Activated T-cell treated with anti-CD3 and anti-CD28 coated beads, Interleukin-2, amount 50 U/mL, for 1 hour (primary cell): ENCODE results near the gene ZMYND10.

Experiments
- DNase-seq: peaks from one replicate; pipeline ENCODE4 v3.0.0-alpha.2; 2020

Gene ZMYND10

DNA sequence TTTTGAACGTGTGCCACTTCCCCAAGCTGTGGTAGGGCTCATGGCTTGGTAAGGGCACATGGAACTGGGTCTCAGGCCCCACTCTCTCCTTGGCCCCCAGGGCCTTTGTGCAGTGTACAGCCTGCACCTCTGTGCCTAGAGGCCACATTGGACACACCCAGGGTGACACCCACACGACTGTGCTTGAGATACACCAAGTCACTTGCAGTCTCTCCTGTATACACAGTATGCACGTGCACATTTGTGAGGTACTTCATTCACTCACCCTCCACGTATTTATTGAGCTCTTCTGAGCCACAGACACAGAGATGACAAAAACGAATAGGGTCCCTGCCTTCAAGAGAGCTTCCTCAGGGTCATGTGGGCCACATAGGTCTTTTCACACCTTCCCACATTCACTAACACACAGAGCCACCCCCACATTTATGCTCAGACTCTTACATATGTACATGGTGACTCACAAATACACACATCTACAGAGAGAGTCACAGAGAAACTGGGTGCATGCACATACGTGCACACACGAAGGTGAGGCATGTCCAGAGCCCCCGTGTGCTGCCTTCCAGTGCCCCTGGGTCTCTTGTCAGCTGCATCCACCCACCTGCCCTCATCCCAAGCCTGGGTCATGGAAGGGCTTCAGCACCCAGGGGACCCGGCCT lies 23.6 kb upstream of the ZMYND10 start:
- DNase-seq, result no peak

DNA sequence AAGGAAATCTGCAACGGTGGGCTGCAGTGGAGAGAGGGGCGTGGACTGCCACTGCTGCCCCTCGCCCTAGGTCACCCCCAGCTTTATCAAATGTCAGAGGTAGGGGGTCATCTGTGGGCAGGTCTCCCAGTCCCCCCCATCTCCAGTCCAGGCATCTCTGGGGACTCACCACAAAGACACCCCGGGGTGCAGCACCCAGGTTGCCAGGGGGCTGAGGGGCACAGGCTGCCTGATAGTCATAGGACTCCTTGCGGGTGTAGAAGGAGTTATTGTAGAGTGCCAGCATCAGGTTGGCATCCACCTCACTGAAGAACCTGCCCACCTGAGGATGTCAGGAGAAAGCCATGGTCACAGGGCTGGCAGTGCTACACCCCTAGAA lies 20.3 kb upstream of the ZMYND10 start:
- no peak for DNase-seq

DNA sequence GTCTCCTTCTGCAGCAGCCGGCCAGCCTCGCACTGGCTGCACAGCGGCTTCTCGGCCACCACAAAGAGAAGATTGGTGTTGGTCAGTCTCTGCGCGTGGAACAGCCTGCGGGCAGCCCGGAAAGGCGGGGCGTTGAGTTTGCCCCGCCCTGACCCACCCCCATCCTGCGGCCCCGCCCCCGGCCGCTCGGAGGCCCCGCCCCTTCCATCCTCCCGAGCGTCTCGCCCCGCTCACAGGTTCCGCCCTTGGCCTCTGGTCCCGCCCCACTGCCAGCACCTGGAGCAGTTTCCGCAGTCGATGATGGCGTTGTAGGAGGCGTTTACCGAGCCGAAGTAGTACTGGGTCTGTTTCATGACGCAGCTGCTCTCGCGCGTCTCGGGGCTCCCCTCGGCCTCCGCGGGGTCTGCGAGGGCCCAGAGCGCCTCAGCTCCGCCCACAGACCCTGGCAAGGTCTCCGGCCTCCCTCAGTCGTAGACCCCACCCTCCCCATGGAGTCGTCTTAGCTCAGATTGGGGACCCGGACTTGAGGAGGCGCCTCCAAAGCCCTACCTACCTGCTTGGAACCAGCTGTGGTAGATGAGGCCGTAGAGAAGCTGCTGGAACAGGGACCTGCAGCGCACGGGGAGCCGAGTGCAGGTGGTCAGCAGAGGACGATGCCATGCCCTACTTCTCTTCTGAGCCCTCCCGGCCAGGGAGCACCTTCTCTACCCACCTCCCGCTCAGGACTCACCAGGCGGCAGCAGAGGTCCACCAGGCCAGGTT lies 19.7 kb upstream of the ZMYND10 start:
- peak; percentile 94 for DNase-seq

DNA sequence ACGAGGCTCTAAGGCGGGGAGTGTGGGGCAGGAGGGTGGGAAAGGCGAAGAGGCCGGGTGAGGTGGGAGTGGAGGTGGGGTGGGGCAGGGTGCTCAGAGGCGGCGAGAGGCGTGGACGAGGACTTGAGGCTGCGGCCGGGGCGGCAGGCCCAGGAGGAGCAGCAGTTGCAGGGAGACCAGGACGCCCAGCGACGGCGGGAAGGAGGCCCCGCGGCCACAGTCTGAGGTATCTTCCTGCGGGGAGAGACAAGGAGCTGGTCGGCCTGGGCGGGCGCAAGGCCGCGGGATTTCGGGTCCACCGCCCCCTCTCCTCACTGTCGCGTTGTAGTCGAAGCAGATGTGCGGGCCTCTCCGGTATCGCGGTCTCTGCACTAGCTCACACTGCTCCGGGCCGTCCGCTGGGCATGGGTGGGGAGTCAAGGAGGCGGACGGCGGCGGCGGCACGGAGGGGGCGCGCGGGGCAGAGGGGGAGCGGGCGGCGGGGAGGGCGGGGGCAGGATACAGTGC lies 19.1 kb upstream of the ZMYND10 start:
- DNase-seq, result no peak

DNA sequence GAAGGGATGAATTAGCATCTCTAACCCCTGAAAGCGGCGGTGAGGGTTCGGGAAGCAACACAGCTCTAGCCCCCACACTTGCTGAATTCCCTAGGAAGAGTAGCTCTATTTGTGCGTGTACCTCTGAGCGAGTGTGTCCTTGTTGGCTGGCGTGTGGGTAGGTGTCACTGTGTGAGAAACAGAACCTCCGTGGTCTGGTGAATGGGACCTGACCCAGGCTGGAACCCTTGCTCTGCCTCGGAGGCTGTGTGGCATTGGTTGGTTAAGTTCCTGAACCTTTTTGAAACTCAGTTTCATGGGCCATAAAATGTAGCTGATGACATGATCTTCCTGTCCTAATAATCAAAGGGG lies 14.2 kb upstream of the ZMYND10 start:
- no peak for DNase-seq

DNA sequence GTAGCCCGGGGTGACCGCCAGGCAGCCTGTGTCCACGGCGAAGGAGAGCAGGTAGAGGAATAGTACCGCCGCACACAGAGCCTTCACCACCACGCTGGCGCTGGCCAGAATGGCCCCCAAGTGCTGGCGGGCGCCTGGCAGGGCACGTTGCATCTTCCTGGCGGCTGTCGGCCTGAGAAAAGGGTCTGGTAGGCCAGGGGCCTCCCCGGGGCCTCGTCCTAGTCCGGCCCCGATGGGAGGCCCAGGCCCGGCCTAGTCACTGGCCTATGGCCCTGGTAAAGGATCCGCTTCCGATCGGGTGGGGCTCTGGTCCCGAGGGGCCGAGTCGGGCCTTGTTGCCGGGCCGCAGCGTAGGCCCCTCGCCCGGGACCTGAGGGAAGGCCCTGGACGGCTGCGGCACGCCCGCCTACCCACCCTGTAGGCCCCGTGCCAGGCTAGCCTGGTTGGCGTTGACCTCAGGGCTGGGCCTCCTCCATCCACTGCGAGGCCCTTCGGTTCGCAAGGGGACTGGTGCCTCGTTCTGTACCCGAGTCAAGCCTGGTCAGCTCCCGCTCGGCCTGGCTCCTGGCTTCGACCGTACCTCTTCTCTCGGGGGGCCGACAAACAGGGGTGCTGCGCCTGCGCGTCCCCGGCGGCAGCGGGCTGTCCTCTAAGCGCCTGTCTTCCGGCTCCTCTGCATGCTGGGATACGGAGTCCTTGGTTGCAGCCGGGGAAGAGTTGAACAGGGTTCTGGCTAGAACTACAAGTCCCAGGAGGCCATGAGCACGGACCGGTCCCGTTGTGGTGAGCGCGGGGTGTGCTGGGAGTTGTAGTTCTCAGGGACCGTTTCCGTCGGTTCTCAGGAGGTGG lies 13.6 kb upstream of the ZMYND10 start, which contains the start of gene TMEM115:
TSS of gene TMEM115 (minus strand) at position 611 of the 849 bp plus-strand sequence. CDS start at position 153, 458 bp downstream.
- DNase-seq, result peak; percentile 87

DNA sequence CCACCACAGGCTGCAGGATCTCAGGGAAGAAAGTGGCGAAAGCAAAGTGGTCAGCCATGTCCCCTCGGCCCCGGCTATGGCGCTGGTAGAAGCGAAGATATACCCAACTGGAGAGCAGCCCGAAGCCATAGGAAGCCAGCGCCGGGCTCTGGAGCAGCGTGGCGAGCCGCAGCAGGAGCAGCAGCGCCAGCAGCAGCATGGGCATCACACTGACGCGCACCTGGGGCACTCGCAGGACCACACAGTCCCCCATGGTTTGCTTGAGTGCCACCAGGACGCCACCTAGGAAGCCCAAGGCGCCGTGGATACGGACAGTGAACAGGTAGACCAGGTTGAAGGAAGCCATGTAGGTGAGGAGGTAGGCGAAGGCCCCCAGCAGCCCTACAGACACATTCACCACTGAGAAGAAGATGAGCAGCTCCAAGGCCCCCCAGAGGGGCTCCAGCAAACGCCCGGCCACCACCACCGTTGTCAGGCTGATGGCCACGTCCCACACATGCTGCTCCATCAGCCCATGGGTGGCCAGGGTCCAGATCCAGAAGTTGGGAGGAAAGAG lies 12.9 kb upstream of the ZMYND10 start:
- no peak for DNase-seq

DNA sequence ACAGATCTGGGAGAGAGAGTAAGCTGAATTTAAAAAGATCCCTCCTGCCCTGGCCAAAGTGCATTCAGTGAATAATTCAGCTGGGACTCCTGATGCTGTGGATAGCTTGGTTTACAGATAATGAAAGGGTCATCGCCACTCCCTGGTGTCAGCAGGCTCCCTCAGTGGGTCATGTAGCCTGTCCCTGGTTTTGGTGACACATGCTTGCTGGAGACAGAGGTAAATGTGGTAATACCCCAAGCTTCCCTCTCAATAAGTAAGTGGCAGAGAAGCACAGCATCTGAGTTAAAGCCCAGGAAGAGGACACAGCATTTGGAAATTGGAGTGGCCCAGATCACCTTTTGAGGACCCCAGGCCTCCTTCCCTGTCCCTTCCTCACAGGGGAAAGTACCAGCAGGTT lies 11.9 kb upstream of the ZMYND10 start:
- no peak for DNase-seq

DNA sequence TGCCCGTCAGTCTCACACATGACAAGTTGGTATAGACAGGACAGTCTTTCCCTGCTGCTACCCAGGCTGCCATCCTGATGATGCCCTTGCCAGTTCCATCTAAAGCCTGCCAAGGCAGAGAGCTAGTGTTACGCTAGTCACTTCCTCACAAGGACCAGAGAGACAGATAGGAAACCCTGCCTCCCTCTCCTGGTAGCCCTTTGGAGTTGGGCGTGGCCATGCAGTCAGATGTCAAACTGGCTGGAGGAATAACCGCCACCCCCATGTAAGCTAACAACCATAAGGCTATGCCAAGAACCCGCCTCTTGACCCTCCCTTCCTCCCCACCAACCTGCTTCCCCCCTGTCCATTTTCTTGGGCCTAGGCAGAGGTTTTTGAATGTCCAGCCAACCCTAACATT lies 11.0 kb upstream of the ZMYND10 start:
- no peak for DNase-seq

DNA sequence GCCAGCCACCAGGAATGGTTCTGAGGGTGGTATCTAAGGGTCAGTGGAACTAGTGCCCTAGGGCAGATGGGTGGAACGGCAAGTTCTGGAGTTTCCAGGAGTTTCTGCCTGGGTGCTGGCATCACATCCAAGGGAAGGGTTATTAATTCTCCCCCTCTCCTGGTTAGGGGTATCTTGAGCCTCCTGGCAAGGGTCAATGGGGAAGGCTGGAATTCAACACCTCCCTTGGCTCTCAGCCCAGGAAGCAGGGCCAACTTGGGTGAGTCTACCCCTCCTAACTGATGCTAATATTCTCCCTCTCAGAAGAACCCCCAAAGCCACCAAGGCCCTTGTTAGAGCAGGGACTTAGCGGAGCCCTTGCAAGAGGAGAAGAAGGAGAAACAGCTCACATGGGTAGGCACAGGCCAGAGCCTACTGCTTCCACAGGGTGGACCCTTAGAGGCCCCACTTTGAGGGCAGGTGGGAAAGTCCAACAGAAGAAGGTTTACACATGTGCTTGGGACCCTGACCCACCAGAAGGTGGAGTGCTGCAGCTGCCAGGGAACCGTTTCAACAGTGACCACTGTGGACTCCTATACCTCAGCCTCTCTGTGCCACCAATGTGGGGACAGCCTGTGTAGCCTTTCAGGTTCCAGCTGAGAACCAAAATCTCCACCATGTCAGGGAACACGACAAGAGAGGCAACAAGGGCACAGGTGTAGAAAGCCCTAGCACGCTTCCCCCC lies 10.5 kb upstream of the ZMYND10 start:
- no peak for DNase-seq

DNA sequence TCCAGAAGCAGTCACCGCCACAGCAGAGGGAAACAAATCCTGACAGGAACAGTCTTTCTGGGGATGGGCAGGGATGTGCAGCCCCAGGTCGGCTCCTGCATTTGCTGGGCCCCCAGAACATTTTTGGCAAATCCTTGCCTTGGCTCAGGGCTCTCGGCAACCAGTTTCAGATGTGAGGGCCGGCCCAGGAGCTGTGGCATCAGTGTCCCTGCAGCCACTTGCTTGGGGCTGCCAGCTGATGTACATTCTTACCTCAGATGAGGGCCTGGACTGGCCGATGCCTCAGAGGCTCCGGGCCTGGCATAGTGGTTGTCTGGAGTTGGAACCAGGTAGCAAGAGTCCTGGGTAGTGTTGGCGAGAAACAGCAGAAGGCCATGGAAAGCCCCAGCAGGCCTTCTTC lies 9.3 kb upstream of the ZMYND10 start:
- no peak for DNase-seq

DNA sequence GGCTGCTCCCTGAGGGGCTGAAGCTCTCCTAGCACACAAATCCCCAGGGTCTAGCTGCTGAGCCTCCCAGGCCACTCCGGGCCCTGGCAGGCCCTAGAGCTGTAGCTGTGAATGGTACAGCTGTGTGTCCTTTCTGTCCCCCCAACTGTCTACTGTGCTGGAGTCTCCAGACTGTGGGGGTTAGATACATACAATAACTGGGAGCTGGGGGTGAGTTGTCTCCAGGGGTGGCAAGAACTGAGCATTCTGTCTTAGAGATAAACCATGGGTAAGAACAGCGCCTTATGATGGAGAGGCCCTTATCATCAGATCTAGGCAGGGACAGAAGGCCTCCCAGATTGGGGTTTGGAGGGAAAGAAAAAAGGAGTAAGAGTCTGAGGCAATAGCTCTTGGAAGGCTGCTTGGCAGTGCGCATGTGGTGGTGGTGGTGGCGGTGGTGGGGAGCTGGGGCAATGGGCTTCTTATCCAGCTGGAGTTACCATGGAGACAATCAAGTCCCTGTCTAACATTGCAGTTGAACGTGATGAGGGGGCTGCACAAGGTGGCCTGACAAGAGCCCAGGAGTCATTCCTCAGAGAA lies 8.7 kb upstream of the ZMYND10 start:
- DNase-seq, result no peak

DNA sequence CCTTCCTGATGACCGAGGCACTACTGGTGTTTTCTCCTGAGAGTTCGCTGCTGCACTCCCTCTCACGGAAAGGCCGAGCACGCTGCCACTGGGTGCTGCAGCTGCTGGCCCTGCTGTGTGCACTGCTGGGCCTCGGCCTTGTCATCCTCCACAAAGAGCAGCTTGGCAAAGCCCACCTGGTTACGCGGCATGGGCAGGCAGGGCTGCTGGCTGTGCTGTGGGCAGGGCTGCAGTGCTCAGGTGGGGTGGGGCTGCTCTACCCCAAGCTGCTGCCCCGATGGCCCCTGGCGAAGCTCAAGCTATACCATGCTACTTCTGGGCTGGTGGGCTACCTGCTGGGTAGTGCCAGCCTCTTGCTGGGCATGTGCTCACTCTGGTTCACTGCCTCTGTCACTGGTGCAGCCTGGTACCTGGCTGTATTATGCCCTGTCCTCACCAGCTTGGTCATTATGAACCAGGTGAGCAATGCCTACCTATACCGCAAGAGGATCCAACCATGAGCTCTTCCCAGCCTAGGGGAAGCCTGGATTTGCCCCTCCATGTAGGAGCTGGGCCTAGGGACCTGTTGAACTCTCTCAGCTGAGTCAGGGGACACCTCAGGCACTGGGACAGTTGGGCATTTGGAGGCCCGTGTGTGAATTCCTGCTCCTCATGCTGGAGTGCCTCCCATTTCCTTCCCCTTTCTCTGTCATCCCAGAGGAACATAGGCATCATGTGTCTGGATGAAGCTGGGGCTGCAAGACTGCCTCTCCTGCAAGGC lies 7.9 kb upstream of the ZMYND10 start:
- no peak for DNase-seq

DNA sequence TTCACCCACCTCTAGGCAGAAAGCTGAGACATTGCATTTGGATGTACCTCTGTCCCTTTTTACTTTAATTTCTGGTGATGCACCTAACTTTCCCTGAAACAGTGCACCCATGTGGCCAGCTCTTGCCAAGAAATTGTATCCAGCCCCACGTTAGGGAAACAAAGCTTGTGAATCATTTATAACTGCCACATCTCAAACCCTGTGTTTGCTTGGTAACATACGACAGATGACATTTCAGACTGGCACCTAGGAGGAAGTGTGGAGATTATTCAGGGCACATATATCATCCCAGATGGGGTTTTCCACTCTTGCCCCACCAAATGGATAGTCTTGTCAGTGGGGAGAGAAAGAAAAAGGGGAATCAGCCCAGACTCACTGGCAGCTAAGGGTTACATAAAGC lies 7.2 kb upstream of the ZMYND10 start:
- no peak for DNase-seq

DNA sequence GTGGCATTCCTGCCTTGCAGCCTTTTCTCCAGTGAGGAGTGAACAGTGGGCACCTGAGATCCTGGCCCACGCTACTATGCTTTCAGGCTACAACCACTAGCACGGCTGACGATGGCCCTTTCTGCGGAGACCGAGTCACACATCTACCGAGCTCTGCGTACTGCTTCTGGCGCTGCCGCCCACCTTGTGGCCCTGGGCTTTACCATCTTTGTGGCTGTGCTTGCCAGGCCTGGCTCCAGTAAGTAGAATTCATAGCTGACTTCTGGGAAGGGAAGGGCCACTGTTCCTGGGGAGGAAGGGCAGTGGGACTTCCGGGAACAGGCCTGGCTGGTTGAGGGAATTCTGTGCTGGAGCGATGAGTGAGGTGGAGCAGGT lies 5.8 kb upstream of the ZMYND10 start:
- no peak for DNase-seq

DNA sequence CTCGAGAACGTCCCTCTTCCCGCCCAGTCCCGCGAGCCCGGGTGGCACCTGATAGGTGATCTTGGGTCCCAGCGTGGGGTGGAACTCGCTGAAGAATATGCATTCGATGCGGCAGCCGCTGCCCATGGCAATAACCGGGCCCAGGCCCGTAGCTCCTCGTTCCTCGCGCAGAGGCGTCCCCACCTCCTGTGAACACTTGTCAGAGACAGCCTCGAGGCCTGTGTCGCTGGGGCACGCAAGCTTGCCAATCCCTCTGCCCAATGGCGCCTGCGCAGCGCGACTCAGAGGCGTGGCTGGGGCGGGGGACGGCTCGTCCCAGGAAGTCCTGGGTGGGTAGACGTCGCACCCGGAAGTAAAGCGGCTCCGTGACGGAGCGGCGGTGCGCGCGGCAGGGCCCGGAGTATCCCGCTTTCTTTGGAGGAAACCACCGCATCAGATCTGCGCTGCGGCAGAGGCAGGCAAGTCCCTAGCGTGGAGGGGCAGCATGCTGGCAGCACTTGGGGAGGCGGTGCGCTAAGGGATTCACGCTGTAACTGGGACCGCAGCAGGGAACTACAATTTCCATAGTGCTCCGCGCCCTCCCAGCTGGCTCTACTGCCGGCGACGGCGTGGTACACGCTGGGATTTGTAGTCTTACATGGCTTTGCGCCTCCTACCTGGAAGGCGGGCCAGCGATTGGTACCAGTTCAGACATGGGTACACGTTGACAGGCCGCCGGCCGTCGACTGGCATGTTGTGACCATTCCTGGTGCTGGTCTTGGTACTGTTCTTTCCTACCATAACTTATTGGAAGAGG lies 5.2 kb upstream of the ZMYND10 start, which contains the start of the genes CYB561D2 and NPRL2:
TSS of gene CYB561D2 (plus strand) at position 336 of the 796 bp plus-strand sequence. CDS start 572 bp downstream, outside the sequence.
TSS of gene NPRL2 (minus strand) at position 249 of the 796 bp plus-strand sequence. CDS start at position 126, 123 bp downstream.
- peak; percentile 100 for DNase-seq

DNA sequence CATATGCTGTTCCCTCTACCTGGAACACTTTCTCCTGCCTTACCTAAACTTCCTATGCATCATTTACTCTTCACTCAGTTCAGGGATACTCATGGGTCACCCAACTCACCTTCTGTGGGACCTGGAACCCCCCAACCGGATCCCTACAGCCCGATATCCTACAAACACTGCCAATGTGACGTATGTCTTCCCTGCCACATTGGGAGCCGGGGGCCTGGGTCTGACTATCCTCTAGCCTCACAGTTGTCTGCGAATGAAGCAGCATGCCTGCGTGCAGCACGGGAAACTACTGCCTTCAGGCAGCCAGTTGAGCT lies 4.6 kb upstream of the ZMYND10 start:
- no peak for DNase-seq

DNA sequence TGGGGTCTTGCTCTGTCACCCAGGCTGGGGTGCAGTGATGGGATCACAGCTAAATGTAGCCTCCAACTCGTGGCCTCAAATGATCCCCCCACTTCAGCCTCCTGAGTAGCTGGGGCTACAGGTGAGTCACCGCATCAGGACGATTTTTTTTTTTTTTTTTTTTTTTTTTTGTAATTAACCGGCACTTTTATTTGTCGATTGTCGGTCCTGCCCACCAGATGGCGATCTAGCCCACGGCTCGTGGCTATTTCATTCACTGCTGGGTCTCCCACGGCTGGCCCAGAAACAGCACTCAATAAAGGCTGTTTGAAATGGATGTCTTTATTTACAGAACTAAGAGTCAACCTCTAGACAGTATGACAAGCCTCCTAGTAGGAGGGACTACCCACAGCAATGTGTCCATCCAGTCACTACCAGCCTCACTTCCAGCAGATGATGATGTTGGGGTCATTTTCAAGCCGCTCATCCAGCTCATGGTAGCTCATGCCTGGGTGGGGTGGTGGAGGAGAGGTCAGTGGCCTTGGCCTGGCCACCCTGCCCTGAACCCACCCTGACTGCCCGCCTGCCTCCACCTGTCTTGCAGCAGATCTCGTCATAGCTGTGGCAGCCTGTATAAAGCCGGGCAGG lies 1.8 kb upstream of the ZMYND10 start:
- peak; percentile 79 for DNase-seq

DNA sequence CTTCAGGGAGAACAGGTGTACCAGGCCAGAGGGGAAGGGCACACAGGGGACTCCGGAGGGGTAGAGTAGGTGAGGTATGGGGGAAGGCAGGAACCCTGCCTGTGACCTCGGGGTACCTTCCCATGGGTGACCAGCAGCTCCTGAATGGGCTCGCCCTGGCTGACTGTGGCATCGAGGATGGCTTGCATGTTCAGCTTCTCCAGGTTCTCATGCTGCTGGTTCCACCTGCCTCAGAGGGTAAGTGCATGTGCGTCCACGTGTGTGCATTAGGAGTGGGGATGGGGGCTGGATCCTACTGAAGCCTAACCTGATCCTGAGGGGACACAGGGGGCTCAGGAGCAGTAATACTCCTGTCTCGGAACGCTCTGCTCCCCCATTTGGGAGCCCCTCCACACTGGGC lies 524 bp downstream of the ZMYND10 start:
- DNase-seq, result no peak
